Osteocyte (in vitro differentiated cells): ENCODE measurements around the gene CPE. TPM values are rescaled to one million over a fixed set of nuclear protein-coding genes. Genes with fewer than 3 reads are reported as not detected.

Experiments
- DNase-seq: peaks from one replicate; pipeline ENCODE4 v3.0.0; 2021; ENCODE audit warnings: mixed read lengths; ENCODE audit not compliant: unreplicated experiment; ENCODE audit errors: extremely low spot score
- H3K27ac Mint-ChIP-seq: one replicate; pipeline ENCODE4 v1.8.0; 2021; ENCODE audit warnings: mild to moderate bottlenecking, mixed read lengths; ENCODE audit not compliant: unreplicated experiment
- H3K27me3 Mint-ChIP-seq: one replicate; pipeline ENCODE4 v1.8.0; 2021; ENCODE audit warnings: mixed read lengths; ENCODE audit not compliant: unreplicated experiment
- H3K36me3 Mint-ChIP-seq: one replicate; pipeline ENCODE4 v1.8.0; 2021; ENCODE audit warnings: mixed read lengths; ENCODE audit not compliant: unreplicated experiment
- H3K4me1 Mint-ChIP-seq: one replicate; pipeline ENCODE4 v1.8.0; 2021; ENCODE audit warnings: mixed read lengths; ENCODE audit not compliant: unreplicated experiment
- H3K4me3 Mint-ChIP-seq: one replicate; pipeline ENCODE4 v1.8.0; 2021; ENCODE audit warnings: mild to moderate bottlenecking, moderate library complexity, mixed read lengths; ENCODE audit not compliant: unreplicated experiment
- H3K9me3 Mint-ChIP-seq: one replicate; pipeline ENCODE4 v1.8.0; 2021; ENCODE audit warnings: mixed read lengths; ENCODE audit not compliant: unreplicated experiment
- CTCF ChIP-seq: fragments of 200-600 bp; sonication (generic); IDR thresholded peaks from 2 replicates; pipeline ENCODE4 v1.5.0; 2021; ENCODE audit warnings: antibody characterized with exemption, mild to moderate bottlenecking, moderate library complexity
- total RNA-seq: library from RNA; stranded (reverse); gene quantifications from 2 replicates; pipeline ENCODE4 v1.2.1, GENCODE V29; 2021

The CPE gene
- total RNA-seq, 1 donor from 2014 or later = 195 TPM

GRCh38 chr4:165515201-165515600 is 136.4 kb downstream of the CPE start:
- no peak for DNase-seq
- H3K36me3 Mint-ChIP-seq = no peaks in the 10 kb centered on the region
- peaks cover 11% of the 10 kb centered on the region for H3K4me1 Mint-ChIP-seq
- no peak overlapping the region for H3K27ac Mint-ChIP-seq
- no peak for TF ChIP-seq CTCF
- no peak overlapping the region for H3K4me3 Mint-ChIP-seq
- no peaks in the 10 kb centered on the region for H3K27me3 Mint-ChIP-seq
- no peaks in the 10 kb centered on the region for H3K9me3 Mint-ChIP-seq

GRCh38 chr4:165516281-165516833 is 137.5 kb downstream of the CPE start:
- H3K36me3 Mint-ChIP-seq = no peaks in the 10 kb centered on the region
- TF ChIP-seq CTCF = no peak
- H3K27me3 Mint-ChIP-seq = no peaks in the 10 kb centered on the region
- peaks cover 6% of the 10 kb centered on the region for H3K4me1 Mint-ChIP-seq
- H3K27ac Mint-ChIP-seq = no peak overlapping the region
- no peak for DNase-seq
- no peak overlapping the region for H3K4me3 Mint-ChIP-seq
- no peaks in the 10 kb centered on the region for H3K9me3 Mint-ChIP-seq

- Mint-ChIP-seq H3K4me1 (peaks cover 6% of the 10 kb centered on the region), H3K27ac (no peak overlapping the region), H3K36me3 (no peaks in the 10 kb centered on the region), H3K4me3 (no peak overlapping the region), H3K9me3 (no peaks in the 10 kb centered on the region), H3K27me3 (no peaks in the 10 kb centered on the region)
- no peak for TF ChIP-seq CTCF
- DNase-seq = no peak
These were observed 138.4 kb downstream of the CPE start for GRCh38 chr4:165517216-165517615.

- no peak for TF ChIP-seq CTCF
- H3K27me3 Mint-ChIP-seq = no peaks in the 10 kb centered on the region
- H3K4me1 Mint-ChIP-seq = no peaks in the 10 kb centered on the region
- DNase-seq = no peak
- no peaks in the 10 kb centered on the region for H3K9me3 Mint-ChIP-seq
- no peaks in the 10 kb centered on the region for H3K36me3 Mint-ChIP-seq
- no peak overlapping the region for H3K27ac Mint-ChIP-seq
- H3K4me3 Mint-ChIP-seq = no peak overlapping the region
These were observed 139.3 kb downstream of the CPE start for GRCh38 chr4:165518024-165518616.

GRCh38 chr4:165518686-165519085 is 139.9 kb downstream of the CPE start:
- Mint-ChIP-seq H3K27me3 (no peaks in the 10 kb centered on the region), H3K27ac (no peak overlapping the region), H3K9me3 (no peaks in the 10 kb centered on the region), H3K36me3 (no peaks in the 10 kb centered on the region), H3K4me1 (no peaks in the 10 kb centered on the region), H3K4me3 (no peak overlapping the region)
- no peak for TF ChIP-seq CTCF
- DNase-seq = no peak
